BJ (cell line): ENCODE data around the gene KLC1. TPM values are rescaled to one million over a fixed set of nuclear protein-coding genes. Genes with fewer than 3 reads are reported as not detected.

Source experiments
- CTCF ChIA-PET: fragments of 350-600 bp; formaldehyde crosslinking; extraction: SDS; loops from one replicate; lab custom pipeline; 2021; ENCODE audit warnings: antibody characterized with exemption, inconsistent platforms; lab: Yijun Ruan, JAX
- POLR2A ChIA-PET: fragments of 300-600 bp; sonication (Branson Sonifier 250); formaldehyde crosslinking; extraction: SDS; loops from one replicate; lab custom pipeline; 2021; ENCODE audit warnings: antibody characterized with exemption; lab: Charles Lee
- DNase-seq: peaks from one replicate; pipeline ENCODE4 v3.0.0-alpha.2; 2011; ENCODE audit warnings: low read depth
- H3K27me3 ChIP-seq: 2 replicates; pipeline ENCODE4 v1.6.0; 2011; ENCODE audit warnings: low read length; ENCODE audit not compliant: control insufficient read depth, insufficient read depth
- H3K36me3 ChIP-seq: 2 replicates; pipeline ENCODE4 v1.5.1; 2011; ENCODE audit warnings: low read length; ENCODE audit not compliant: control insufficient read depth, insufficient read depth
- H3K4me3 ChIP-seq: 2 replicates; pipeline ENCODE4 v1.5.1; 2011; ENCODE audit warnings: low read depth, mild to moderate bottlenecking, control low read depth, low read length
- CTCF ChIP-seq: IDR thresholded peaks from 2 replicates; pipeline ENCODE4 v1.5.1; 2011; ENCODE audit warnings: low read depth, mild to moderate bottlenecking, control low read depth, inconsistent platforms, low read length, moderate library complexity; ENCODE audit not compliant: insufficient read depth
- polyA plus RNA-seq: library from polyadenylated mRNA; depleted of rRNA; stranded (reverse); fragments of >200 nt; gene quantifications from 2 replicates; pipeline ENCODE4 v1.2.3, GENCODE V29; 2011

KLC1 gene
- polyA plus RNA-seq, 1 experiment: 112 TPM

- CTCF ChIA-PET: interaction anchor here (0.6 to 1.5 kb wide), 2 partner anchors 11 to 26 kb away, joined by 3 read pairs; no protein-coding TSS in a partner anchor
- TF ChIP-seq CTCF: no peak
- Histone ChIP-seq H3K27me3 (no peaks in the 10 kb centered on the region), H3K36me3 (peaks cover 39% of the 10 kb centered on the region), H3K4me3 (no peak overlapping the region)
- POLR2A ChIA-PET: no interaction called here
- DNase-seq: no peak
These were observed 46.9 kb downstream of the KLC1 start for GRCh38 chr14:103675957-103676356.

- Histone ChIP-seq H3K4me3 (no peak overlapping the region), H3K36me3 (peaks cover 40% of the 10 kb centered on the region), H3K27me3 (no peaks in the 10 kb centered on the region)
- DNase-seq: peak; percentile 42
- ChIA-PET POLR2A (interaction anchor here (0.6 kb wide), 1 partner anchor 58 kb away, joined by 4 read pairs; no protein-coding TSS in a partner anchor), CTCF (interaction anchor here (0.6 to 1.5 kb wide), 4 partner anchors 12 to 166 kb away, joined by 3 read pairs; no protein-coding TSS in a partner anchor)
- TF ChIP-seq CTCF: no peak
These were observed 48.1 kb downstream of the KLC1 start for GRCh38 chr14:103676881-103677675.

- ChIA-PET CTCF (interaction anchor here (0.8 to 1.4 kb wide), 3 partner anchors 12 to 103 kb away, joined by 3 read pairs; no protein-coding TSS in a partner anchor), POLR2A (no interaction called here)
- Histone ChIP-seq H3K27me3 (no peaks in the 10 kb centered on the region), H3K4me3 (no peak overlapping the region), H3K36me3 (peaks cover 46% of the 10 kb centered on the region)
- DNase-seq: no peak
- peak; percentile 54 for TF ChIP-seq CTCF
These were observed 50.3 kb downstream of the KLC1 start for GRCh38 chr14:103679351-103679750.

- ChIA-PET CTCF (interaction anchor here (1.0 to 1.4 kb wide), 3 partner anchors 8 to 104 kb away, joined by 3 read pairs; no protein-coding TSS in a partner anchor), POLR2A (no interaction called here)
- H3K36me3 ChIP-seq: peaks cover 48% of the 10 kb centered on the region
- no peak overlapping the region for H3K4me3 ChIP-seq
- DNase-seq: no peak
- no peaks in the 10 kb centered on the region for H3K27me3 ChIP-seq
- TF ChIP-seq CTCF: no peak
These were observed 51.6 kb downstream of the KLC1 start for GRCh38 chr14:103680491-103681231.

GRCh38 chr14:103683139-103683538, 54.1 kb downstream of the KLC1 start:
- H3K36me3 ChIP-seq: peaks cover 42% of the 10 kb centered on the region
- no peak overlapping the region for H3K4me3 ChIP-seq
- no peak for TF ChIP-seq CTCF
- DNase-seq: no peak
- no peaks in the 10 kb centered on the region for H3K27me3 ChIP-seq
- ChIA-PET CTCF (no interaction called here), POLR2A (no interaction called here)
